GM23338 (cell line): ENCODE results near the gene TIAM1. TPM values are rescaled to one million over a fixed set of nuclear protein-coding genes. Genes with fewer than 3 reads are reported as not detected.

ENCODE experiments used
- ATAC-seq: fragments of 200-7000 bp; cut with Tn5 transposase; 3 replicates; pipeline ENCODE4 v1.9.1; 2020
- DNase-seq: peaks from one replicate; pipeline ENCODE4 v3.0.0-alpha.2; 2015; ENCODE audit warnings: low spot score
- H2AFZ ChIP-seq: fragments of 200-600 bp; sonication (generic); 2 replicates; pipeline ENCODE4 v1.8.0; 2016; ENCODE audit warnings: antibody characterized with exemption, mild to moderate bottlenecking, moderate library complexity
- H3F3A ChIP-seq: fragments of 200-600 bp; sonication (generic); replicated peaks from 2 replicates; pipeline ENCODE4 v1.8.0; 2017; ENCODE audit warnings: antibody characterized with exemption, mixed run types, low read depth
- H3K27ac ChIP-seq: fragments of 200-600 bp; sonication (generic); 2 replicates; pipeline ENCODE4 v1.6.1; 2016; ENCODE audit warnings: low read depth
- H3K27me3 ChIP-seq: fragments of 200-600 bp; sonication (generic); 2 replicates; pipeline ENCODE4 v1.8.0; 2016; ENCODE audit warnings: mild to moderate bottlenecking, mixed run types, moderate library complexity; ENCODE audit not compliant: insufficient read depth
- H3K36me3 ChIP-seq: fragments of 200-600 bp; sonication (generic); 2 replicates; pipeline ENCODE4 v1.8.0; 2016; ENCODE audit warnings: mild to moderate bottlenecking; ENCODE audit not compliant: insufficient read depth
- H3K4me1 ChIP-seq: fragments of 200-600 bp; sonication (generic); 2 replicates; pipeline ENCODE4 v1.8.0; 2016; ENCODE audit warnings: mild to moderate bottlenecking, moderate library complexity; ENCODE audit not compliant: insufficient read depth
- H3K4me2 ChIP-seq: fragments of 200-600 bp; sonication (generic); 2 replicates; pipeline ENCODE4 v1.7.1; 2017; ENCODE audit warnings: mixed run types
- H3K4me3 ChIP-seq: fragments of 200-600 bp; sonication (generic); 2 replicates; pipeline ENCODE4 v1.6.1; 2016; ENCODE audit warnings: mixed run types
- H3K79me2 ChIP-seq: fragments of 200-600 bp; sonication (generic); replicated peaks from 2 replicates; pipeline ENCODE4 v1.8.0; 2017; ENCODE audit warnings: mild to moderate bottlenecking; ENCODE audit not compliant: insufficient read depth
- H3K9me2 ChIP-seq: fragments of 200-600 bp; sonication (generic); 2 replicates; pipeline ENCODE4 v1.8.0; 2017; ENCODE audit not compliant: insufficient read depth
- H4K20me1 ChIP-seq: fragments of 200-600 bp; sonication (generic); replicated peaks from 2 replicates; pipeline ENCODE4 v1.8.0; 2017; ENCODE audit warnings: mild to moderate bottlenecking; ENCODE audit not compliant: insufficient read depth
- H3K27ac Mint-ChIP-seq: 2 replicates; pipeline ENCODE4 v1.8.0; 2020; ENCODE audit warnings: inconsistent platforms, mild to moderate bottlenecking, moderate library complexity, mixed read lengths
- H3K27me3 Mint-ChIP-seq: 3 replicates; pipeline ENCODE4 v1.8.0; 2022; ENCODE audit warnings: low read depth, mild to moderate bottlenecking, moderate library complexity, mixed read lengths, inconsistent platforms; ENCODE audit not compliant: insufficient read depth, poor library complexity
- H3K36me3 Mint-ChIP-seq: 3 replicates; pipeline ENCODE4 v1.8.0; 2021; ENCODE audit warnings: low read depth, mild to moderate bottlenecking, inconsistent platforms, moderate library complexity, mixed read lengths
- H3K4me1 Mint-ChIP-seq: 3 replicates; pipeline ENCODE4 v1.8.0; 2020; ENCODE audit warnings: mild to moderate bottlenecking, inconsistent platforms, mixed read lengths
- H3K4me3 Mint-ChIP-seq: 3 replicates; pipeline ENCODE4 v1.8.0; 2021; ENCODE audit warnings: moderate library complexity, mild to moderate bottlenecking, inconsistent platforms, mixed read lengths
- H3K9me3 Mint-ChIP-seq: 3 replicates; pipeline ENCODE4 v1.8.0; 2020; ENCODE audit warnings: moderate library complexity, mild to moderate bottlenecking, inconsistent platforms, mixed read lengths
- EZH2 ChIP-seq: fragments of 200-600 bp; sonication (generic); IDR thresholded peaks from one replicate; pipeline ENCODE4 v1.8.0; 2017; ENCODE audit warnings: antibody characterized with exemption, mild to moderate bottlenecking, low read depth; ENCODE audit not compliant: unreplicated experiment
- REST ChIP-seq: IDR thresholded peaks from one replicate; pipeline ENCODE4 v1.6.1; 2018; ENCODE audit warnings: antibody characterized with exemption; ENCODE audit not compliant: unreplicated experiment
- ZNF114 ChIP-seq: fragments of 250-450 bp; sonication (Bioruptor Pico); IDR thresholded peaks from 2 replicates; pipeline ENCODE4 v1.5.0; 2020; ENCODE audit warnings: mild to moderate bottlenecking, moderate library complexity
- ZNF331 ChIP-seq: fragments of 250-450 bp; sonication (Bioruptor Pico); IDR thresholded peaks from 2 replicates; pipeline ENCODE4 v1.5.0; 2020; ENCODE audit warnings: low read depth, mild to moderate bottlenecking, moderate library complexity
- polyA plus RNA-seq: library from polyadenylated mRNA; unstranded; fragments of >200 nt; fragmentation: Nextera tagmentation; extraction: Ambion mirVana; gene quantifications from 2 replicates; pipeline ENCODE4 v1.2.1, GENCODE V29; 2016
- total RNA-seq: library from RNA; depleted of rRNA; stranded (reverse); fragments of >200 nt; shearing (Covaris generic); gene quantifications from 2 replicates; pipeline ENCODE4 v1.2.3, GENCODE V29; 2014
- TF ChIP-seq, protein P1 (sequence below): IDR thresholded peaks from 2 replicates; pipeline ENCODE4 v1.6.1; 2016; ENCODE audit warnings: antibody characterized with exemption

TIAM1 gene
- total and polyA plus RNA-seq, 2 experiments from 2014 or later, result 18.5 to 20.0 TPM

GRCh38 chr21:31220575-31220974 lies 123.5 kb downstream of the TIAM1 start (continued):
- TF ChIP-seq, protein P1, sequence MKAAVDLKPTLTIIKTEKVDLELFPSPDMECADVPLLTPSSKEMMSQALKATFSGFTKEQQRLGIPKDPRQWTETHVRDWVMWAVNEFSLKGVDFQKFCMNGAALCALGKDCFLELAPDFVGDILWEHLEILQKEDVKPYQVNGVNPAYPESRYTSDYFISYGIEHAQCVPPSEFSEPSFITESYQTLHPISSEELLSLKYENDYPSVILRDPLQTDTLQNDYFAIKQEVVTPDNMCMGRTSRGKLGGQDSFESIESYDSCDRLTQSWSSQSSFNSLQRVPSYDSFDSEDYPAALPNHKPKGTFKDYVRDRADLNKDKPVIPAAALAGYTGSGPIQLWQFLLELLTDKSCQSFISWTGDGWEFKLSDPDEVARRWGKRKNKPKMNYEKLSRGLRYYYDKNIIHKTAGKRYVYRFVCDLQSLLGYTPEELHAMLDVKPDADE, result no peak
- no peak for TF ChIP-seq EZH2
- no peak for TF ChIP-seq ZNF114
- no peak for TF ChIP-seq ZNF331 (CRISPR knock-in tag)
- no peak for TF ChIP-seq REST

GRCh38 chr21:31218830-31219608 lies 125.0 kb downstream of the TIAM1 start:
- TF ChIP-seq ZNF114, result no peak
- no peak for TF ChIP-seq REST

More at GRCh38 chr21:31218830-31219608, 125.0 kb downstream of the TIAM1 start:
- no peaks in the 10 kb centered on the region for H3K27me3 ChIP-seq
- Mint-ChIP-seq H3K9me3 (no peaks in the 10 kb centered on the region), H3K27me3 (no peaks in the 10 kb centered on the region), H3K36me3 (no peaks in the 10 kb centered on the region), H3K4me3 (no peak overlapping the region), H3K27ac (no peak overlapping the region), H3K4me1 (peaks cover 11% of the 10 kb centered on the region; the same call in 2 of the 3 replicates)
- H3K27ac ChIP-seq, result no peak overlapping the region
- H3K79me2 ChIP-seq, result no peaks in the 10 kb centered on the region
- ATAC-seq (peak; percentile 44; the same call in 2 of the 3 replicates), DNase-seq (no peak)
- no peaks in the 10 kb centered on the region for H3K9me2 ChIP-seq
- no peaks in the 10 kb centered on the region for H4K20me1 ChIP-seq
- peaks cover 11% of the 10 kb centered on the region for H3K4me1 ChIP-seq
- H3K36me3 ChIP-seq, result no peaks in the 10 kb centered on the region
- no peak overlapping the region for H3K4me2 ChIP-seq
- no peak overlapping the region for H3K4me3 ChIP-seq
- no peaks in the 10 kb centered on the region for H3F3A ChIP-seq
- H2AFZ ChIP-seq, result no peak overlapping the region
